ENCODE data around the gene MRPS34.
A peak's percentile ranks its signal among the peaks of the same experiment; 100 is the strongest.

Gene MRPS34

GRCh38 chr16:1794221-1794871 lies 21.4 kb upstream of the MRPS34 start:
- no peak for DNase-seq (ENCODE audit: low spot score)

GRCh38 chr16:1793578-1794220 lies 20.8 kb upstream of the MRPS34 start, which contains the start of gene IGFALS:
Gene IGFALS, minus strand, starts transcription at chr16:1793705. Its CDS starts 53 bp downstream, at chr16:1793652.
- DNase-seq (ENCODE audit: low spot score) = no peak

DNA sequence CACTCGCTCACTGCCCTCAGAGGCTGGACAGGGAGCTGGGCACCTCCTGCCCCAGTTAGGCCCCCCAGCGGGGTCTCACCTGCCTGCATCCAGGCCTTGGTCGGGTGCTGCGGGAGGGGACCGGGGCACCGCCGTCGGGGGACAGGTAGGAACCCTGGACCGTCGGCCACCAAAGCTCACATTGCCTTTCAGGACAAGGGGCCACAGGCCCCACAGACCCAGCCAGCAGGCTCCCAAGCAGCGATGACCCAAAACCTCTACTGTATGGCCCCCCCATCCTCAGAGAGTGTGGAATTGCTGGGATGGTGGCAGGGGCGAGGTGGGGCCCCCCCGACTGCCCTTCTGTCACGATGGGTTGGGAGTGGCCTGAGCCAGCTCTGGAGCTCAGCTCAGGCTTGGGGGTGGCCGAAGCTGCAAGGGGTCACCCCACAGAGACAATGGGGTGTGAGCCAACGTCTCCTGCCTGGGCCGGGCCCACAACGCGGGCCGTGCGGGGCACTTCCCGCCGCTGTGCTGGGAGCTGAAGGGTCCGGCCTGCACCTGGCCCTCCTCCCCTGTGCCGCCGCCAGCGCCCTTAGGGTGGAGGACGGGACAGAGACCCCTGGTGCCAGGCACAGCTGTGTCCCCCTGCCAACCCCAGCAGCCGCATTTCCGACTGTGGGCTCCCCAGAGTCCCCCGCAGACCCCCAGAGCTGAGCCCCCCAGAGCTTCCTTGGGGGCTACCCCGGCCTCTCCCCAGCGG lies 20.1 kb upstream of the MRPS34 start:
- no peak for DNase-seq (ENCODE audit: low spot score)

- no peak for DNase-seq (ENCODE audit: low spot score)
Measured at GRCh38 chr16:1791943-1792812, 19.2 kb upstream of the MRPS34 start.

- DNase-seq (ENCODE audit: low spot score) = no peak
Measured at GRCh38 chr16:1791256-1791942, 18.5 kb upstream of the MRPS34 start.

GRCh38 chr16:1790611-1791255 lies 17.8 kb upstream of the MRPS34 start:
- DNase-seq (ENCODE audit: low spot score) = no peak

DNA sequence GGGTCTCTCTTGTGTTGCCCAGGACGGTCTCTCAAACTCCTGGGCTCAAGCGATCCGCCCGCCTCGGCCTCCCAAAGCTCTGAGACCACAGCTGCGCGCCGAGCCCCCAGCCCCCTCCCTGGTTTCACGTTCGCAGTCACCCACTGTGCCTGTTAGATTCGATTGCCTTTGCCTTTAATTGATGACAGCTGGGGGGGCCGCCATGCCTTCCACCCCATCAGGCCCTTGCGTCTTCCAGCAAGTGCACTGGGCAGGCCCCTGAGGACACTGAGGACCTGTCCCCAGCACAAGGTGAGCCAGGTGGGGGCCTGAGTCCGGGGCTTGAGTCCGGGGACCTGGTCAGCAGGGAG lies 17.3 kb upstream of the MRPS34 start:
- DNase-seq (ENCODE audit: low spot score) = no peak

DNA sequence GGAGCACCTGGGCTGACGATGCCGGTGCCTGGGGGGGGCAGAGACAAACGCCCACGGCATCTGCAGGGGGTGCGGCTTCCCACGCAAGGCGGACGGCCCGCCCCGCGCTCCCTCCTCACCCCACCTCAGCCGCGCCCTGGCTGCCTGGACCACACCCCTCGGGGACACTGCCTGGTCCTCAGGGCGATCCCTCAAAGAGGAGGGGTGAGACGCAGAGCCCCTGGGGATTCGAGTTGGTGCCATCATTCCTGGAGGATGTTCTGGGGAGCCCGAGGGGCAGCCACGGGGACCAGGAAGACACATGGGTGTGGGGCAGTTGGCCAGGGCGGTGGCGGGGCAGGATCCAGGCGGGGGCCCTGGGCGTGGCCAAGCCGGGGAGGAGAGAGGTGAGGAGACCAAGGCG lies 16.7 kb upstream of the MRPS34 start:
- DNase-seq (ENCODE audit: low spot score) = no peak

GRCh38 chr16:1788708-1789100 lies 15.8 kb upstream of the MRPS34 start:
- no peak for DNase-seq (ENCODE audit: low spot score)

- no peak for DNase-seq (ENCODE audit: low spot score)
Measured at GRCh38 chr16:1788095-1788707, 15.3 kb upstream of the MRPS34 start.

GRCh38 chr16:1787322-1788094 lies 14.6 kb upstream of the MRPS34 start:
- DNase-seq (ENCODE audit: low spot score) = no peak

GRCh38 chr16:1787056-1787321 lies 14.1 kb upstream of the MRPS34 start:
- DNase-seq (ENCODE audit: low spot score) = no peak

DNA sequence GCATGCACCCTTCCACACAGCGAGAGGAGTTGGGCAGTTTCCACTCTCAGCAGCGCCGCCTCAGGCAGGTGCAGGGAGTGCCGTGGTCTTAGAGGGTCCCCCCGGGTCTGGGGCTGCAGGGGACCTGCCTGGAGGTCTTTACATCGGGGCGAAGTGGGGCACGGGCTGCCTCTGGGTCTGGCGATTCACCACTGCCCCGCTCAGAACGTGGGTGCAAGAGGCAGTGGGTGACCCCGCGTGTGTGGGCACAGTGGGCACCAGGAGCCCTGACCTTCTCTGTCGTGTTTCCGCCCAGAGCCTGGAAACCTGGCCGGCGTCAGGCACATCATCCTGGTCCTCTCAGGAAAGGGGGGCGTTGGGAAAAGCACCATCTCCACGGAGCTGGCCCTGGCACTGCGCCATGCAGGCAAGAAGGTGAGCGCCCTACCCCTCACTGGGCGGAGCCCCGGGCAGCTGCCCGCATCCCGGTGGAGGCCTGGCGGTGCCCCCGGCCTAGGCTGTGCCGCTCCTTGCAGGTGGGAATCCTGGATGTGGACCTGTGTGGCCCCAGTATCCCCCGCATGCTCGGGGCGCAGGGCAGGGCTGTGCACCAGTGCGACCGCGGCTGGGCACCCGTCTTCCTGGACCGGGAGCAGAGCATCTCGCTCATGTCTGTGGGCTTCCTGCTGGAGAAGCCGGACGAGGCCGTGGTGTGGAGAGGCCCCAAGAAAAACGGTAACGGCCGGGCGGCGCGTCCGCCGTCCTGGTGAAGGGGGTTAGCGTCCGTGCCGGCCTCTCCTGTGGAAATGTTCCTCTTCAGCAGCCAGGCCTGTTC lies 13.5 kb upstream of the MRPS34 start:
- no peak for DNase-seq (ENCODE audit: low spot score)

GRCh38 chr16:1785846-1786170 lies 12.9 kb upstream of the MRPS34 start:
- no peak for DNase-seq (ENCODE audit: low spot score)

DNA sequence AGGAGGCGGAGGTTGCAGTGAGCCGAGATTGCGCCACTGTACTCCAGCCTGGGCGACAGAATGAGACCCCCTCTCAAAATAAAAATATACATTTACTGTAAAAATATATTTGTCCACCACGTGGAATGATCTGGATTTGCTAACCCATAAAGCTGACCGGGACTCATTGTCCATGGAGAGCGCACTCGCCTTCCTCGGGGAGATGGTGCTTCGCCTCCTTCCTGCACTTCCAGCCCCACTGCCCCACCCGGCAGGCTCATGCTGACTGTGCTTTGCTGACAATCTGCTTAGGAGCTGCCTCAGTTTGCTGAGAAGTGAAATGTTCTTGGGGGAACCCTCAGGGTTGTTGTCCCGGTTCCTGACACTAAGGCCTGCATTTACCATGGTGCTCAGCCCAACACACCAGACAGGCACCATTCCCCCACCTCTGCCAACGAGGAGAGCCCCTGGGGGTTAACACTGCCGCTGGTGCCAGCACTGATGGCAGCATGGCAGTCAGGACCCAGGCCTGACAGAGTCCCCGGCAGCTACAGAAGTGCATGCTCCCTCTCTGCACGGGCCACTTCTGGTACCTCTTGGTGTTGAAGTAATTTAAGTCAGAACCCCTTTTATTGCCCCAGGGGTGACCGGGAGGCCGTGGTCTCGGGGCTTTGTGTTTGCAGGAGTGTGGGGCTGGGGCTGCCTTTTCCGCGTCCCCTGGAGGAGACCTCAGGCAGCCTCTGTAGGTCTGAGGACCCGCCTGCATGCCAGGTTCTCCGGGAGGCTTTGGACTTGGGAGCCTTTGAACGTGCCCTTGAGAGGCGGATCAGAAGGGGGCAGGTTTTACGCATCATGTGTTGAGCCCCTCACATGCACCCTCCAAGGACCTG lies 12.3 kb upstream of the MRPS34 start:
- DNase-seq (ENCODE audit: low spot score) = no peak

DNA sequence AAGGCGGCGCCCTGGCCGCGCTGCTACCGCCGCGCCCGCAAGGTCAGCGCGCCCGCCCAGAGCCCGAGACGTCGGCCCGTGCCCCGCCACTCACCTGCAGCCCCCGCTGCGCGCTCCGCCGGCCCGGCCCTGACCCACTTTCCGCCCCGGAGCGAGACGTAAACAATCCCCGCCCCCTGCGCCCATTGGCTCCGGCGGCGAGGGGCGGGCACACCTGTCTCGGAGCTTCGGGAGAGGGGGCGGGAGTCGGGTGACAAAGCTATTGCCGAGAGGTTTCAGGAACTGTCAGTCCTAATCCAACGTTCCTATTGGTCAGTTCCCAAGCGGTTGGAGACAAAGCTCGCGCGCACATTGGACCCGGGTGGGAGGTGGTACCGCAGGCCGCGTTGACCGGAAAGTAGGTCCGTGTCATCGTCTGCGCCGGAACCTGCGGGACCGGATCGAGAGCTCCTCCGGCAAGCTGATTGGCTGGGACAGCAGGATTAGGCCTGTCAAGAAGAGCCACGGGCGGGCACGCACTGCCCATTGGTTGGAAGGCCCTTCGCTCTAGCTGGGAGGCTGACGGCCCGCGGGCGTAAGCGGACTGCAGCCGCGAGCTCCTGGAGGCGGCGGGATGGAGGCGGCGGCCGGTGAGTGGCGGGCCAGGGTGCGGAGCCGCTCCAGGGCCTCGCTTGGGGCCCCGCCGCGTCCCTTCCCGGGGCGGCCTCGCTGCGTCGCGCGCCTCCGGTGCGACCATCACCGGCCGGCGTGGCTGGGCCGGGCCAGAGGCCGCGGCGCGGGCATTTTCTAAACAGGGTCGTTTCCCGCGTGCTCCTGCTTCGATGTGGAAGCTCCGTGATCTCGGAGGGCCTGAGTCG lies 9.7 kb upstream of the MRPS34 start, which contains the start of the genes NUBP2 and SPSB3:
NUBP2 (plus strand) TSS at position 553 of the 857 bp plus-strand sequence; CDS start at position 614, 61 bp downstream.
SPSB3 (minus strand) TSS at position 164 of the 857 bp plus-strand sequence. CDS start 1,088 bp downstream, outside the sequence.
- peak; percentile 100 for DNase-seq (ENCODE audit: low spot score)

- DNase-seq (ENCODE audit: low spot score) = peak; percentile 25
Measured at GRCh38 chr16:1781758-1782407, 8.9 kb upstream of the MRPS34 start.

Data from hematopoietic multipotent progenitor cell treated with erythropoietin and hydrocortisone succinate and interleukin-3 and kit ligand, for 15 days (in vitro differentiated cells).